C4-2B (cell line): Measurements from ENCODE around the gene SLC38A1.
"Not testable (repeated sequence)": the region's sequence is repeated elsewhere in the genome, so short reads cannot be mapped to it uniquely, and the experiment has no call there.

ENCODE experiments used
- ZFX ChIP-seq: fragments of 450-650 bp; IDR thresholded peaks from 2 replicates; pipeline ENCODE4 v1.6.1; 2017
- TF ChIP-seq, protein P1 (sequence below): fragments of 450-650 bp; conservative IDR thresholded peaks from 2 replicates; pipeline ENCODE4 v1.5.1; 2017; ENCODE audit warnings: mild to moderate bottlenecking

DNA sequence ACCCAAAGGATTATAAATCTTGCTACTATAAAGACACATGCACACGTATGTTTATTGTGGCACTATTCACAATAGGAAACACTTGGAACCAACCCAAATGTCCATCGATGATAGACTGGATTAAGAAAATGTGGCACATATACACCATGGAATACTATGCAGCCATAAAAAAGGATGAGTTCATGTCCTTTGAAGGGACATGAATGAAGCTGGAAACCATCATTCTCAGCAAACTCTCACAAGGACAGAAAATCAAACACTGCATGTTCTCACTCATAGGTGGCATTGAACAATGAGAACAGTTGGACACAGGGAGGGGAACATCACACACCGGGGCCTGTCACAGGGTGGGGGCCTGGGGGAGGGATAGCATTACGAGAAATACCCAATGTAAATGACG lies 16.8 kb downstream of the SLC38A1 start:
- TF ChIP-seq, protein P1, sequence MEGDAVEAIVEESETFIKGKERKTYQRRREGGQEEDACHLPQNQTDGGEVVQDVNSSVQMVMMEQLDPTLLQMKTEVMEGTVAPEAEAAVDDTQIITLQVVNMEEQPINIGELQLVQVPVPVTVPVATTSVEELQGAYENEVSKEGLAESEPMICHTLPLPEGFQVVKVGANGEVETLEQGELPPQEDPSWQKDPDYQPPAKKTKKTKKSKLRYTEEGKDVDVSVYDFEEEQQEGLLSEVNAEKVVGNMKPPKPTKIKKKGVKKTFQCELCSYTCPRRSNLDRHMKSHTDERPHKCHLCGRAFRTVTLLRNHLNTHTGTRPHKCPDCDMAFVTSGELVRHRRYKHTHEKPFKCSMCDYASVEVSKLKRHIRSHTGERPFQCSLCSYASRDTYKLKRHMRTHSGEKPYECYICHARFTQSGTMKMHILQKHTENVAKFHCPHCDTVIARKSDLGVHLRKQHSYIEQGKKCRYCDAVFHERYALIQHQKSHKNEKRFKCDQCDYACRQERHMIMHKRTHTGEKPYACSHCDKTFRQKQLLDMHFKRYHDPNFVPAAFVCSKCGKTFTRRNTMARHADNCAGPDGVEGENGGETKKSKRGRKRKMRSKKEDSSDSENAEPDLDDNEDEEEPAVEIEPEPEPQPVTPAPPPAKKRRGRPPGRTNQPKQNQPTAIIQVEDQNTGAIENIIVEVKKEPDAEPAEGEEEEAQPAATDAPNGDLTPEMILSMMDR: not testable (repeated sequence)
- TF ChIP-seq ZFX: not testable (repeated sequence)
